WTC11 (cell line): ENCODE data around the gene P2RX1. TPM values are rescaled to one million over a fixed set of nuclear protein-coding genes. Genes with fewer than 3 reads are reported as not detected.

Source experiments
- ATAC-seq: fragments of 200-7000 bp; cut with Tn5 transposase; 2 replicates; pipeline ENCODE4 v1.10.0; 2021; ENCODE audit warnings: mild to moderate bottlenecking, moderate library complexity
- CTCF ChIA-PET: fragments of 300-600 bp; sonication (Branson Sonifier 250); formaldehyde crosslinking; loops from one replicate; lab custom pipeline; 2021; ENCODE audit warnings: antibody characterized with exemption; lab: Charles Lee
- POLR2A ChIA-PET: fragments of 350-600 bp; sonication (Branson Sonifier 250); formaldehyde crosslinking; loops from one replicate; lab custom pipeline; 2021; ENCODE audit warnings: antibody characterized with exemption; lab: Charles Lee
- DNase-seq: peaks from one replicate; pipeline ENCODE4 v3.0.0; 2021; ENCODE audit warnings: low spot score
- H3K27ac Mint-ChIP-seq: 2 replicates; pipeline ENCODE4 v1.8.0; 2021; ENCODE audit warnings: mixed read lengths
- H3K27me3 Mint-ChIP-seq: 2 replicates; pipeline ENCODE4 v1.8.0; 2021; ENCODE audit warnings: low read depth, mild to moderate bottlenecking, moderate library complexity, mixed read lengths
- H3K36me3 Mint-ChIP-seq: 2 replicates; pipeline ENCODE4 v1.8.0; 2021; ENCODE audit warnings: mixed read lengths
- H3K4me1 Mint-ChIP-seq: 2 replicates; pipeline ENCODE4 v1.8.0; 2022; ENCODE audit warnings: mixed read lengths
- H3K4me3 Mint-ChIP-seq: 2 replicates; pipeline ENCODE4 v1.8.0; 2021; ENCODE audit warnings: mild to moderate bottlenecking, moderate library complexity, mixed read lengths
- H3K9me3 Mint-ChIP-seq: 2 replicates; pipeline ENCODE4 v1.8.0; 2021; ENCODE audit warnings: mixed read lengths
- CBFB ChIP-seq: sonication (generic); formaldehyde crosslinking; IDR thresholded peaks from 2 replicates; pipeline ENCODE4 v1.8.1; 2022; ENCODE audit warnings: mild to moderate bottlenecking, low read depth, missing genetic modification reagents
- CREM ChIP-seq: sonication (generic); formaldehyde crosslinking; IDR thresholded peaks from 2 replicates; pipeline ENCODE4 v1.8.1; 2022; ENCODE audit warnings: mild to moderate bottlenecking, missing genetic modification reagents, moderate library complexity
- ELF4 ChIP-seq: sonication (generic); formaldehyde crosslinking; IDR thresholded peaks from 2 replicates; pipeline ENCODE4 v1.8.1; 2022; ENCODE audit warnings: low read depth, mild to moderate bottlenecking, moderate library complexity, missing genetic modification reagents
- ERG ChIP-seq: fragments of 250-450 bp; sonication (Bioruptor Pico); IDR thresholded peaks from 2 replicates; pipeline ENCODE4 v1.8.0; 2021; ENCODE audit warnings: mild to moderate bottlenecking
- ESRRA ChIP-seq: sonication (generic); formaldehyde crosslinking; IDR thresholded peaks from 2 replicates; pipeline ENCODE4 v1.8.1; 2022; ENCODE audit warnings: mild to moderate bottlenecking, missing genetic modification reagents, borderline replicate concordance
- FOXJ3 ChIP-seq: sonication (generic); formaldehyde crosslinking; IDR thresholded peaks from 2 replicates; pipeline ENCODE4 v1.9.0; 2021; ENCODE audit warnings: missing genetic modification reagents, mild to moderate bottlenecking, borderline replicate concordance
- MAX ChIP-seq: sonication (generic); formaldehyde crosslinking; IDR thresholded peaks from 2 replicates; pipeline ENCODE4 v1.8.0; 2022; ENCODE audit warnings: mild to moderate bottlenecking, missing genetic modification reagents
- MXD4 ChIP-seq: fragments of 250-450 bp; sonication (Bioruptor Pico); IDR thresholded peaks from 2 replicates; pipeline ENCODE4 v1.8.0; 2021; ENCODE audit warnings: mild to moderate bottlenecking, moderate library complexity, borderline replicate concordance
- NR3C1 ChIP-seq: sonication (generic); formaldehyde crosslinking; conservative IDR thresholded peaks from 2 replicates; pipeline ENCODE4 v1.8.1; 2023; ENCODE audit warnings: low read depth, mild to moderate bottlenecking, missing genetic modification reagents
- SOX15 ChIP-seq: fragments of 250-450 bp; sonication (Bioruptor Pico); IDR thresholded peaks from 2 replicates; pipeline ENCODE4 v1.9.0; 2021; ENCODE audit warnings: mild to moderate bottlenecking
- TCF7 ChIP-seq: sonication (generic); formaldehyde crosslinking; IDR thresholded peaks from 2 replicates; pipeline ENCODE4 v1.8.0; 2022; ENCODE audit warnings: mild to moderate bottlenecking, low read depth, missing genetic modification reagents, moderate library complexity
- TEAD1 ChIP-seq: sonication (generic); formaldehyde crosslinking; IDR thresholded peaks from 2 replicates; pipeline ENCODE4 v1.8.0; 2022; ENCODE audit warnings: mild to moderate bottlenecking, missing genetic modification reagents
- TEAD4 ChIP-seq: sonication (generic); formaldehyde crosslinking; IDR thresholded peaks from 2 replicates; pipeline ENCODE4 v1.8.0; 2022; ENCODE audit warnings: mild to moderate bottlenecking, missing genetic modification reagents
- ZNF281 ChIP-seq: sonication (generic); formaldehyde crosslinking; IDR thresholded peaks from 2 replicates; pipeline ENCODE4 v1.8.0; 2023; ENCODE audit warnings: mild to moderate bottlenecking, missing genetic modification reagents
- ZNF396 ChIP-seq: fragments of 250-450 bp; sonication (Bioruptor Pico); IDR thresholded peaks from 2 replicates; pipeline ENCODE4 v1.8.0; 2021; ENCODE audit warnings: mild to moderate bottlenecking, moderate library complexity, borderline replicate concordance
- ZNF416 ChIP-seq: fragments of 250-450 bp; sonication (Bioruptor Pico); IDR thresholded peaks from 2 replicates; pipeline ENCODE4 v1.9.0; 2021; ENCODE audit warnings: mild to moderate bottlenecking, inconsistent platforms
- ZNF423 ChIP-seq: fragments of 250-450 bp; sonication (Bioruptor Pico); IDR thresholded peaks from 2 replicates; pipeline ENCODE4 v2.1.2; 2022; ENCODE audit warnings: mild to moderate bottlenecking, moderate library complexity
- ZNF671 ChIP-seq: fragments of 250-450 bp; sonication (Bioruptor Pico); IDR thresholded peaks from 2 replicates; pipeline ENCODE4 v1.8.0; 2021; ENCODE audit warnings: mild to moderate bottlenecking
- total RNA-seq: library from RNA; stranded (reverse); gene quantifications from 3 replicates; pipeline ENCODE4 v1.2.3, GENCODE V29; 2021
- TF ChIP-seq, protein P1 (sequence below): sonication (generic); formaldehyde crosslinking; IDR thresholded peaks from 2 replicates; pipeline ENCODE4 v1.8.1; 2022; ENCODE audit warnings: low read depth, missing genetic modification reagents, borderline replicate concordance
- TF ChIP-seq, protein P2 (sequence below): sonication (generic); formaldehyde crosslinking; IDR thresholded peaks from 2 replicates; pipeline ENCODE4 v1.8.0; 2022; ENCODE audit warnings: mild to moderate bottlenecking, missing genetic modification reagents

The P2RX1 gene
- total RNA-seq, 1 experiment from 2014 or later: 0.07 TPM

GRCh38 chr17:3956327-3956957 lies 40.2 kb upstream of the P2RX1 start:
- POLR2A ChIA-PET: interaction anchor here (1.3 to 1.8 kb wide), 2 partner anchors 9 to 17 kb away, joined by 4 to 5 read pairs; no protein-coding TSS in a partner anchor
- DNase-seq (no peak), ATAC-seq (peak; percentile 63)
- peak overlapping the region; percentile 29 for H3K4me3 Mint-ChIP-seq
- CTCF ChIA-PET: interaction anchor here (0.7 to 1.9 kb wide), 10 partner anchors 9 to 219 kb away, joined by 3 to 13 read pairs (median 5); no protein-coding TSS in a partner anchor
- peaks cover 56% of the 10 kb centered on the region for H3K4me1 Mint-ChIP-seq
- no peaks in the 10 kb centered on the region for H3K27me3 Mint-ChIP-seq
- peak overlapping the region; percentile 84 for H3K27ac Mint-ChIP-seq
- TF ChIP-seq ZNF423 (CRISPR knock-in tag) (0 out of 2 replicates have a peak, but pooled peaks have one; percentile 13), MAX (CRISPR knock-in tag) (peak; percentile 28; the same call in 1 of the 2 replicates), ERG (CRISPR knock-in tag) (no peak)
- H3K9me3 Mint-ChIP-seq: no peaks in the 10 kb centered on the region
- no peaks in the 10 kb centered on the region for H3K36me3 Mint-ChIP-seq

DNA sequence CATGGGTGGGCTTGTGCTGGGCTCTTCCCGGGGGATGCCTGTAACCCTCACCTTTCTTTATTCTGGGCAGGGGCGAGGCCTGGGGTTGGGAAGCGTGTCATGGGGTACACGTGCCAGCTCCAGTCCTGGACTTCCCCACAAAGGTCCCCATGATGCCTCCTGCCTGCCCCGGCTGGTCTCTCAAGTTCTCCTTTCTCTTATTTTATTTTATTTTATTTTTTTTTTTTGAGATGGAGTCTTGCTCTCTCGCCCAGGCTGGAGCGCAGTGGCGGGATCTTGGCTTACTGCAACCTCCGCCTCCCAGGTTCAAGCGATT lies 39.4 kb upstream of the P2RX1 start:
- TF ChIP-seq ELF4 (CRISPR knock-in tag) (no peak), ZNF396 (no peak), NR3C1 (CRISPR knock-in tag) (no peak), FOXJ3 (CRISPR knock-in tag) (no peak), CBFB (CRISPR knock-in tag) (no peak), TEAD1 (CRISPR knock-in tag) (no peak), ZNF416 (CRISPR knock-in tag) (no peak)
- Mint-ChIP-seq H3K4me3 (no peak overlapping the region), H3K4me1 (peaks cover 50% of the 10 kb centered on the region), H3K9me3 (no peaks in the 10 kb centered on the region), H3K27ac (no peak overlapping the region), H3K27me3 (no peaks in the 10 kb centered on the region), H3K36me3 (no peaks in the 10 kb centered on the region)
- no peak for ATAC-seq
- ChIA-PET CTCF (interaction anchor here (1.1 to 1.9 kb wide), 2 partner anchors 35 to 109 kb away, joined by 3 to 5 read pairs; no protein-coding TSS in a partner anchor), POLR2A (no interaction called here)
- no peak for DNase-seq

- H3K36me3 Mint-ChIP-seq: no peaks in the 10 kb centered on the region
- ChIA-PET CTCF (interaction anchor here (0.7 to 1.9 kb wide), 7 partner anchors 9 to 109 kb away, joined by 3 to 5 read pairs (median 3); partner anchors contain the start of gene ATP2A3), POLR2A (no interaction called here)
- TF ChIP-seq MAX (CRISPR knock-in tag): no peak
- no peak for TF ChIP-seq ESRRA (CRISPR knock-in tag)
- no peak for TF ChIP-seq CREM
- TF ChIP-seq TEAD4: no peak
- no peak for TF ChIP-seq CBFB (CRISPR knock-in tag)
- TF ChIP-seq, protein P1, sequence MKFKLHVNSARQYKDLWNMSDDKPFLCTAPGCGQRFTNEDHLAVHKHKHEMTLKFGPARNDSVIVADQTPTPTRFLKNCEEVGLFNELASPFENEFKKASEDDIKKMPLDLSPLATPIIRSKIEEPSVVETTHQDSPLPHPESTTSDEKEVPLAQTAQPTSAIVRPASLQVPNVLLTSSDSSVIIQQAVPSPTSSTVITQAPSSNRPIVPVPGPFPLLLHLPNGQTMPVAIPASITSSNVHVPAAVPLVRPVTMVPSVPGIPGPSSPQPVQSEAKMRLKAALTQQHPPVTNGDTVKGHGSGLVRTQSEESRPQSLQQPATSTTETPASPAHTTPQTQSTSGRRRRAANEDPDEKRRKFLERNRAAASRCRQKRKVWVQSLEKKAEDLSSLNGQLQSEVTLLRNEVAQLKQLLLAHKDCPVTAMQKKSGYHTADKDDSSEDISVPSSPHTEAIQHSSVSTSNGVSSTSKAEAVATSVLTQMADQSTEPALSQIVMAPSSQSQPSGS (CRISPR knock-in tag): no peak
- TF ChIP-seq SOX15 (CRISPR knock-in tag): no peak
- no peak for TF ChIP-seq MXD4 (CRISPR knock-in tag)
- TF ChIP-seq, protein P2, sequence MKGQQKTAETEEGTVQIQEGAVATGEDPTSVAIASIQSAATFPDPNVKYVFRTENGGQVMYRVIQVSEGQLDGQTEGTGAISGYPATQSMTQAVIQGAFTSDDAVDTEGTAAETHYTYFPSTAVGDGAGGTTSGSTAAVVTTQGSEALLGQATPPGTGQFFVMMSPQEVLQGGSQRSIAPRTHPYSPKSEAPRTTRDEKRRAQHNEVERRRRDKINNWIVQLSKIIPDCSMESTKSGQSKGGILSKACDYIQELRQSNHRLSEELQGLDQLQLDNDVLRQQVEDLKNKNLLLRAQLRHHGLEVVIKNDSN (CRISPR knock-in tag): no peak
- TF ChIP-seq ZNF671 (CRISPR knock-in tag): no peak
- no peak for TF ChIP-seq ERG (CRISPR knock-in tag)
- no peak for TF ChIP-seq TCF7 (CRISPR knock-in tag)
- TF ChIP-seq ZNF281 (CRISPR knock-in tag): no peak
- DNase-seq (no peak), ATAC-seq (no peak)
- peaks cover 45% of the 10 kb centered on the region for H3K4me1 Mint-ChIP-seq
- H3K4me3 Mint-ChIP-seq: no peak overlapping the region
- H3K27me3 Mint-ChIP-seq: no peaks in the 10 kb centered on the region
- H3K27ac Mint-ChIP-seq: no peak overlapping the region
- no peaks in the 10 kb centered on the region for H3K9me3 Mint-ChIP-seq
These were observed 38.9 kb upstream of the P2RX1 start for GRCh38 chr17:3954976-3955672.
